ENCODE results near the gene VEPH1. TPM values are rescaled to one million over a fixed set of nuclear protein-coding genes. Genes with fewer than 3 reads are reported as not detected.

VEPH1 gene
- total RNA-seq, 1 donor from 2014 or later = 139 TPM

GRCh38 chr3:157475921-157476414 lies 27.2 kb downstream of the VEPH1 start:
- TF ChIP-seq, protein P1, sequence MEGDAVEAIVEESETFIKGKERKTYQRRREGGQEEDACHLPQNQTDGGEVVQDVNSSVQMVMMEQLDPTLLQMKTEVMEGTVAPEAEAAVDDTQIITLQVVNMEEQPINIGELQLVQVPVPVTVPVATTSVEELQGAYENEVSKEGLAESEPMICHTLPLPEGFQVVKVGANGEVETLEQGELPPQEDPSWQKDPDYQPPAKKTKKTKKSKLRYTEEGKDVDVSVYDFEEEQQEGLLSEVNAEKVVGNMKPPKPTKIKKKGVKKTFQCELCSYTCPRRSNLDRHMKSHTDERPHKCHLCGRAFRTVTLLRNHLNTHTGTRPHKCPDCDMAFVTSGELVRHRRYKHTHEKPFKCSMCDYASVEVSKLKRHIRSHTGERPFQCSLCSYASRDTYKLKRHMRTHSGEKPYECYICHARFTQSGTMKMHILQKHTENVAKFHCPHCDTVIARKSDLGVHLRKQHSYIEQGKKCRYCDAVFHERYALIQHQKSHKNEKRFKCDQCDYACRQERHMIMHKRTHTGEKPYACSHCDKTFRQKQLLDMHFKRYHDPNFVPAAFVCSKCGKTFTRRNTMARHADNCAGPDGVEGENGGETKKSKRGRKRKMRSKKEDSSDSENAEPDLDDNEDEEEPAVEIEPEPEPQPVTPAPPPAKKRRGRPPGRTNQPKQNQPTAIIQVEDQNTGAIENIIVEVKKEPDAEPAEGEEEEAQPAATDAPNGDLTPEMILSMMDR (IDR thresholded peaks at IDR 0.05) = no peak
- Histone ChIP-seq H3K9me3 (no peaks in the 10 kb centered on the region), H3K4me1 (no peaks in the 10 kb centered on the region), H3K27me3 (no peaks in the 10 kb centered on the region), H3K27ac (no peak overlapping the region), H3K4me3 (no peak overlapping the region), H3K36me3 (no peaks in the 10 kb centered on the region)
- ATAC-seq = no peak
- DNase-seq = no peak
- intact Hi-C loops (cut with DNase I) = no loop called here

DNA sequence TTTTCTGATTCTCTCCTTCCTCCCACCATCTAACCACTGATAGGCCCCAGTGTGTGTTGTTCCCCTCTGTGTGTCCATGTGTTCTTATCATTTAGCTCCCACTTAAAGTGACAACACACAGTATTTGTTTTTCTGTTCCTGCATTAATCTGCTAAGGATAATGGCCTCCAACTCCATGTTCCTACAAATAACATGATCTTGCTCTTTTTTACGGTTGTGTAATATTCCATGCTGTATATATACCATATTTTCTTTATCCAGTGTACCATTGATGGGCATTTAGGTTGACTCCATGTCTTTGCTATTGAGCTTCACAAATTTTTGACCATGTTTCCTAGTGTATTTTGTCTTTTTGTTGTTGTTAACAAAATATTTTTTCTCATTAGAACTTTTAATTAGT lies 30.6 kb downstream of the VEPH1 start:
- DNase-seq (no peak), ATAC-seq (no peak)
- H3K4me1 ChIP-seq = no peaks in the 10 kb centered on the region
- no peaks in the 10 kb centered on the region for H3K27me3 ChIP-seq
- no peaks in the 10 kb centered on the region for H3K36me3 ChIP-seq
- H3K9me3 ChIP-seq = no peaks in the 10 kb centered on the region
- TF ChIP-seq, protein P1 (IDR thresholded peaks at IDR 0.05) = no peak
- intact Hi-C loops (cut with DNase I) = no loop called here
- H3K4me3 ChIP-seq = no peak overlapping the region
- no peak overlapping the region for H3K27ac ChIP-seq

- ATAC-seq = no peak
- intact Hi-C loops (cut with DNase I) = no loop called here
- TF ChIP-seq, protein P1 (IDR thresholded peaks at IDR 0.05) = no peak
- Histone ChIP-seq H3K4me1 (no peaks in the 10 kb centered on the region), H3K4me3 (no peak overlapping the region), H3K27me3 (no peaks in the 10 kb centered on the region), H3K27ac (no peak overlapping the region), H3K9me3 (no peaks in the 10 kb centered on the region), H3K36me3 (no peaks in the 10 kb centered on the region)
- no peak for DNase-seq
Measured at GRCh38 chr3:157471064-157471463, 32.2 kb downstream of the VEPH1 start.

- TF ChIP-seq, protein P1 (IDR thresholded peaks at IDR 0.05) = no peak
- ATAC-seq (no peak), DNase-seq (no peak)
- H3K4me1 ChIP-seq = no peaks in the 10 kb centered on the region
- no peaks in the 10 kb centered on the region for H3K9me3 ChIP-seq
- H3K4me3 ChIP-seq = no peak overlapping the region
- intact Hi-C loops (cut with DNase I) = no loop called here
- no peaks in the 10 kb centered on the region for H3K36me3 ChIP-seq
- no peaks in the 10 kb centered on the region for H3K27me3 ChIP-seq
- H3K27ac ChIP-seq = no peak overlapping the region
Measured at GRCh38 chr3:157469561-157470294, 33.5 kb downstream of the VEPH1 start.

DNA sequence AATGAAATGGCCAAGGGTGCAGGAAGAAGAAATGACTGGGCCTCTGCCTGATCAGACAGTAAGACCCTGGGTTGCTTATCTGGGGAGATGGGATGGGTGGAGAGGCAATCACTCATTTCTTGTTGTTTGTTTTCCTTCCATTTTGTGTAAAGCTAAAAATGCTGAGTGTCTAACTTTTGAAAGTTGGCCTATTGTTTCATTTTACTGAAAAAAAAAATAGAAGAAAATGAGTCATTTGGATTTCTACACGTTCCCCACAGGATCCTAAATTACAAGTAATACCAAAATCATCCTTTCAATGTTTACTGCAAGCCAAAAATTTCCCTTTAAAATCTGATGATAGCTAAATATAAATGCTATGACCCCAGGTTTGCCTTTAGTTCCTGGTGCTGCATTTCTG lies 36.0 kb downstream of the VEPH1 start:
- no peaks in the 10 kb centered on the region for H3K4me1 ChIP-seq
- DNase-seq = no peak
- no peaks in the 10 kb centered on the region for H3K9me3 ChIP-seq
- H3K27ac ChIP-seq = no peak overlapping the region
- no peak for ATAC-seq
- no peak overlapping the region for H3K4me3 ChIP-seq
- TF ChIP-seq, protein P1 (IDR thresholded peaks at IDR 0.05) = no peak
- no peaks in the 10 kb centered on the region for H3K27me3 ChIP-seq
- H3K36me3 ChIP-seq = no peaks in the 10 kb centered on the region
- intact Hi-C loops (cut with DNase I) = no loop called here
